K562 (cell line): Measurements from ENCODE around the gene TRIM14. TPM values are rescaled to one million over a fixed set of nuclear protein-coding genes. Genes with fewer than 3 reads are reported as not detected.

Experiments
- ATAC-seq: fragments of 200-7000 bp; cut with Tn5 transposase; 3 replicates; pipeline ENCODE4 v1.9.1; 2020; ENCODE audit warnings: moderate library complexity
- BruUV-seq: library from RNA; stranded (reverse); fragments of 400-500 nt; replicated peaks from 2 replicates; lab custom pipeline; 2021; lab: Mats Ljungman, UMichigan
- CTCF ChIA-PET: fragments of 300-600 bp; formaldehyde crosslinking; extraction: SDS; loops from one replicate; lab custom pipeline; 2021; ENCODE audit warnings: low intra/inter-chr PET ratio; lab: Yijun Ruan, JAX
- POLR2A ChIA-PET: fragments of 300-600, 350-650 bp; sonication (Branson Sonifier 250); formaldehyde crosslinking; extraction: SDS; loops from one replicate; lab custom pipeline; 2021; ENCODE audit warnings: antibody characterized with exemption, inconsistent platforms; lab: Yijun Ruan, JAX
- DNase-seq, 4 experiments: peaks; one replicate each; pipeline versions ENCODE4 v3.0.0 to v3.0.0-alpha.2; 2011 to 2018; ENCODE audit warnings: low spot score in 3 of 4, mixed read lengths in 3 of 4; ENCODE audit errors: extremely low read depth in 1 of 4
- FAIRE-seq: peaks from 2 replicates; lab custom pipeline; 2011; peaks lifted over from hg19 to GRCh38; lab: Jason Lieb, UNC
- H2AFZ ChIP-seq: 2 replicates; pipeline ENCODE4 v1.6.0; 2011; ENCODE audit warnings: low read depth, low read length, control low read depth, inconsistent platforms
- H3K27ac ChIP-seq: fragments of 200-600 bp; 3 replicates; pipeline ENCODE4 v1.8.0; 2011; ENCODE audit warnings: low read depth, mild to moderate bottlenecking, control low read depth, inconsistent platforms, low read length, moderate library complexity, mixed read lengths; ENCODE audit errors: extremely low read depth
- H3K27me3 ChIP-seq, 2 experiments: fragments of 300-600 bp in 1 of 2; 2 replicates in 1 of 2; 3 replicates in 1 of 2; pipeline versions ENCODE4 v1.6.0 to v1.8.0; 2011; ENCODE audit warnings: inconsistent platforms in 2 of 2, low read length in 2 of 2, mild to moderate bottlenecking in 1 of 2, mixed read lengths in 1 of 2, moderate library complexity in 1 of 2; ENCODE audit not compliant: control insufficient read depth in 2 of 2, insufficient read depth in 2 of 2
- H3K36me3 ChIP-seq: fragments of 300-600 bp; 3 replicates; pipeline ENCODE4 v1.8.0; 2011; ENCODE audit warnings: mild to moderate bottlenecking, low read length, inconsistent platforms; ENCODE audit not compliant: control insufficient read depth, insufficient read depth
- H3K4me1 ChIP-seq, 2 experiments: fragments of 200-600 bp in 1 of 2; replicated peaks in 1 of 2; 2 replicates in 1 of 2; 3 replicates in 1 of 2; pipeline versions ENCODE4 v1.5.1 to v1.8.0; 2011; ENCODE audit warnings: inconsistent platforms in 2 of 2, low read length in 2 of 2, mild to moderate bottlenecking in 1 of 2, mixed read lengths in 1 of 2, moderate library complexity in 1 of 2; ENCODE audit not compliant: control insufficient read depth in 2 of 2, insufficient read depth in 2 of 2
- H3K4me2 ChIP-seq: 2 replicates; pipeline ENCODE4 v1.6.1; 2011; ENCODE audit warnings: low read length, control low read depth, inconsistent platforms, mixed read lengths; ENCODE audit not compliant: insufficient read depth
- H3K4me3 ChIP-seq: fragments of 200-600 bp; sonication (generic), shearing (Covaris generic); 2 replicates; pipeline ENCODE4 v1.5.1; 2016; ENCODE audit warnings: control low read depth, inconsistent platforms
- H3K79me2 ChIP-seq: fragments of 200-600 bp; 3 replicates; pipeline ENCODE4 v1.8.0; 2011; ENCODE audit warnings: low read length, inconsistent platforms; ENCODE audit not compliant: control insufficient read depth, insufficient read depth
- H3K9ac ChIP-seq, 2 experiments: 2 replicates each; pipeline versions ENCODE4 v1.6.0 to v1.6.1; 2011; ENCODE audit warnings: low read depth in 2 of 2, low read length in 2 of 2, control low read depth in 1 of 2, inconsistent platforms in 1 of 2, mild to moderate bottlenecking in 1 of 2, mixed read lengths in 1 of 2; ENCODE audit not compliant: insufficient read depth in 1 of 2
- H3K9me1 ChIP-seq: one replicate; pipeline ENCODE4 v1.6.0; 2011; ENCODE audit warnings: inconsistent platforms, mild to moderate bottlenecking, low read length, moderate library complexity; ENCODE audit not compliant: control insufficient read depth, insufficient read depth
- H3K9me3 ChIP-seq: replicated peaks from 2 replicates; pipeline ENCODE4 v1.5.1; 2011; ENCODE audit warnings: low read depth, low read length, inconsistent platforms; ENCODE audit not compliant: control insufficient read depth, insufficient read depth
- H4K20me1 ChIP-seq: replicated peaks from 2 replicates; pipeline ENCODE4 v1.6.1; 2011; ENCODE audit warnings: low read length, inconsistent platforms, mixed read lengths; ENCODE audit not compliant: control insufficient read depth, insufficient read depth
- POLR2A ChIP-seq: fragments of 450-650 bp; conservative IDR thresholded peaks from 2 replicates; pipeline ENCODE4 v1.6.1; 2016
- POLR2AphosphoS2 ChIP-seq: IDR thresholded peaks from 2 replicates; pipeline ENCODE4 v1.6.1; 2012; ENCODE audit warnings: low read length, improper control_type of control experiment
- SP2 ChIP-seq: IDR thresholded peaks from 2 replicates; pipeline ENCODE4 v1.6.1; 2011; ENCODE audit warnings: mild to moderate bottlenecking, low read depth, low read length, moderate library complexity; ENCODE audit not compliant: poor library complexity, severe bottlenecking; ENCODE audit errors: extremely low read depth
- WGBS: fragments of 100-300 bp; shearing (Covaris generic); methylation state at CpG from one replicate; pipeline ENCODE4 v1.1.6; 2016; ENCODE audit warnings: low coverage, mixed read lengths; ENCODE audit not compliant: insufficient coverage; ENCODE audit errors: missing lambda C conversion rate; 5-methylcytosine and 5-hydroxymethylcytosine counted together
- in situ Hi-C: fragments of 300-500 bp; cut with MboI; formaldehyde crosslinking; loops from 4 replicates; pipeline ENCODE4 v1.15.0; 2018; ENCODE audit warnings: inconsistent platforms, mixed read lengths
- intact Hi-C: fragments of 100-400 bp; cut with micrococcal nuclease; formaldehyde crosslinking; loops from 2 replicates; pipeline ENCODE4 v1.14.2; 2022
- polyA plus RNA-seq, 8 experiments: library from polyadenylated mRNA; depleted of rRNA in 4 of 8; stranded (reverse) in 5 of 8; unstranded in 3 of 8; fragments of >200 nt; fragmentation: Nextera tagmentation in 2 of 8; fragmentation: Illumina TruSeq in 1 of 8; extraction: Ambion mirVana in 2 of 8; extraction: Trizol in 1 of 8; gene quantifications; 2 replicates each; pipeline versions ENCODE4 v1.2.1 to v1.2.3, GENCODE V29; 2011 to 2014; ENCODE audit warnings: inconsistent platforms in 1 of 8, missing spikeins in 1 of 8
- total RNA-seq, 7 experiments: library from RNA; depleted of rRNA in 6 of 7; stranded (reverse); fragments of >200 nt in 6 of 7; fragmentation: Illumina TruSeq in 2 of 7; extraction: Trizol in 2 of 7; gene quantifications; 2 replicates each; pipeline versions ENCODE4 v1.2.1 to v1.2.3, GENCODE V29; 2011 to 2021; ENCODE audit warnings: low replicate concordance in 1 of 7
- TF ChIP-seq, protein P1 (sequence below): sonication (generic); formaldehyde crosslinking; IDR thresholded peaks from 2 replicates; pipeline ENCODE4 v1.8.1; 2022; ENCODE audit warnings: missing genetic modification reagents

The TRIM14 gene
- total and polyA plus RNA-seq, 9 of the 15 experiments (the other 6 are each of a cell fraction or from before 2014, with no cell fraction given) = 7.6 to 41.0 (median 17.9) TPM

DNA sequence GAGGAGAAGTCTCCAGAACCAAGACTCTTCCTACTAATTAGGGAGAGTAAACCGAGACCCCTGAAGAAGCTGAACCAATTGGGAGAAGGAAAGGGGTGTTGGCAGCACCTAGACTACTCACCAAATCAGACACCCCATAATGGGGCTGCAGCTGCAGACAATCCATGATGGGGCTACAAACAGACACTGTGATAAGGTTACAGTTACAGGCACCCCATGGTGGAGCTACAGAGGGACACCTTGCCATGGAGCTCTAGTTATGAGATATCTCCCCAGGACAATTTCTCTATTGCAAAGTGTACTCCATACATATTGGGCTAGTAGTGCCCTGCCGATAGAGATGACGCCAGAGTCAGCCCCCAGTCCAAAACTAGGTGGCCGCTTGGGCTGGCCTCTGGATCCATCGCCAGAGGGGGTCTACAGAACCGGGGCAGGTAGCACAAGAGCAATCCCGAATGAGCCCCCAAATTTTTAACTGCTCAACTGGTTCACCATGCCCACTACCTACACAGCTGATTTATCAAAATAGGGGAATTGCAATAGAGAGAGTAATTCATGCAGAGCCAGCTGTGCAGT lies 64.6 kb downstream of the TRIM14 start:
- Histone ChIP-seq H3K4me2 (no peak overlapping the region), H3K79me2 (peaks cover 51% of the 10 kb centered on the region), H3K9ac (no peak overlapping the region), H3K27me3 (no peaks in the 10 kb centered on the region), H3K9me1 (no peaks in the 10 kb centered on the region), H3K27ac (peak overlapping the region; percentile 60; the same call in 1 of the 3 replicates), H4K20me1 (no peaks in the 10 kb centered on the region), H3K36me3 (peaks cover 48% of the 10 kb centered on the region), H3K4me3 (no peak overlapping the region), H3K4me1 (peaks cover 18 to 21% of the 10 kb centered on the region in 2 experiments; a peak in 4 of 5 replicates), H3K9me3 (no peaks in the 10 kb centered on the region), H2AFZ (no peak overlapping the region)
- intact Hi-C loops = loop anchor here (10.0 kb wide), 1 partner anchor 360 kb away; the partner anchor contains the start of gene XPA
- FAIRE-seq (no peak), ATAC-seq (no peak; the same call in 2 of the 3 replicates), DNase-seq (no peak)
- CTCF ChIA-PET = no interaction called here
- in situ Hi-C loops = no loop called here
- POLR2A ChIA-PET = interaction anchor here (0.7 to 2.2 kb wide), 2 partner anchors 9 kb away, joined by 3 to 7 read pairs; no protein-coding TSS in a partner anchor
- no TSS peak for BruUV-seq
- TF ChIP-seq, protein P1, sequence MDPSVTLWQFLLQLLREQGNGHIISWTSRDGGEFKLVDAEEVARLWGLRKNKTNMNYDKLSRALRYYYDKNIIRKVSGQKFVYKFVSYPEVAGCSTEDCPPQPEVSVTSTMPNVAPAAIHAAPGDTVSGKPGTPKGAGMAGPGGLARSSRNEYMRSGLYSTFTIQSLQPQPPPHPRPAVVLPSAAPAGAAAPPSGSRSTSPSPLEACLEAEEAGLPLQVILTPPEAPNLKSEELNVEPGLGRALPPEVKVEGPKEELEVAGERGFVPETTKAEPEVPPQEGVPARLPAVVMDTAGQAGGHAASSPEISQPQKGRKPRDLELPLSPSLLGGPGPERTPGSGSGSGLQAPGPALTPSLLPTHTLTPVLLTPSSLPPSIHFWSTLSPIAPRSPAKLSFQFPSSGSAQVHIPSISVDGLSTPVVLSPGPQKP = no peak
- TF ChIP-seq POLR2AphosphoS2 (peak; percentile 85), POLR2A (0 out of 2 replicates have a peak, but pooled peaks have one; percentile 18), SP2 (no peak)
- 44% methylated on average over 7 of the region's 7 CpGs for WGBS
